Stomach (tissue), 9 donors: Measurements from ENCODE around the gene SPCS3. TPM values are rescaled to one million over a fixed set of nuclear protein-coding genes. Genes with fewer than 3 reads are reported as not detected.

Source experiments
- DNase-seq, 2 donors: peaks; one replicate each; pipeline versions ENCODE4 v3.0.0 to v3.0.0-alpha.2; 2013 to 2019
- H3K27ac ChIP-seq, 5 donors: fragments of 200-600 bp in 4 of 5; sonication (generic) in 4 of 5; one replicate each; pipeline ENCODE4 v1.5.1; 2013 to 2019; ENCODE audit warnings: mild to moderate bottlenecking in 1 of 5, moderate library complexity in 1 of 5
- H3K27me3 ChIP-seq, 3 donors: fragments of 200-600 bp; sonication (generic); one replicate each; pipeline ENCODE4 v1.5.1; 2017 to 2019; ENCODE audit warnings: mixed run types in 1 of 3
- H3K36me3 ChIP-seq, 4 donors: fragments of 200-600 bp; sonication (generic); 1 replicate in 3 of 4; 2 replicates in 1 of 4; pipeline ENCODE4 v1.5.1; 2016 to 2019
- H3K4me1 ChIP-seq, 4 donors: fragments of 200-600 bp; sonication (generic); one replicate each; pipeline ENCODE4 v1.5.1; 2016 to 2019
- H3K4me3 ChIP-seq, 4 donors: fragments of 200-600 bp; sonication (generic) in 3 of 4; one replicate each; pipeline ENCODE4 v1.5.1; 2016 to 2019; ENCODE audit warnings: mild to moderate bottlenecking in 1 of 4
- H3K9me3 ChIP-seq, 4 donors: fragments of 200-600 bp; sonication (generic); one replicate each; pipeline ENCODE4 v1.5.1; 2016 to 2019
- EP300 ChIP-seq: sonication (generic); formaldehyde crosslinking; IDR thresholded peaks from one replicate; pipeline ENCODE4 v1.6.1; 2017; ENCODE audit warnings: antibody characterized with exemption
- POLR2A ChIP-seq, 4 donors: fragments of 450-650 bp; IDR thresholded peaks; one replicate each; pipeline ENCODE4 v1.6.1; 2016; ENCODE audit warnings: antibody characterized with exemption in 4 of 4, control low read depth in 2 of 4, mild to moderate bottlenecking in 1 of 4, moderate library complexity in 1 of 4
- POLR2AphosphoS5 ChIP-seq, 3 donors: sonication (generic); formaldehyde crosslinking; IDR thresholded peaks; one replicate each; pipeline ENCODE4 v1.6.1; 2016; ENCODE audit warnings: antibody characterized with exemption in 3 of 3
- WGBS, 5 donors: extraction: QIAGEN DNeasy Blood & Tissue Kit in 3 of 5; methylation state at CpG; one replicate each; pipeline versions ENCODE4 v1.1.5 to v1.1.7; 2013 to 2018; 5-methylcytosine and 5-hydroxymethylcytosine counted together
- intact Hi-C: fragments of 100-400 bp; cut with DNase I; formaldehyde crosslinking; loops from one replicate; pipeline ENCODE4 v1.15.1; 2023; ENCODE audit warnings: low total_unique reads
- polyA plus RNA-seq, 3 donors: library from polyadenylated mRNA; stranded (reverse); fragments of 200-250 nt; gene quantifications; one replicate each; pipeline ENCODE4 v1.2.3, GENCODE V29; 2013
- total RNA-seq, 5 donors: library from RNA; depleted of rRNA; stranded (reverse); fragments of >200 nt; gene quantifications; one replicate each; pipeline versions ENCODE4 v1.1.0 to v1.2.3, GENCODE V29; 2014 to 2016
- TF ChIP-seq, protein P1 (sequence below), 7 experiments: fragments of 450-650 bp in 4 of 7; fragments of 200-600 bp in 3 of 7; sonication (generic) in 3 of 7; IDR thresholded peaks; one replicate each; pipeline ENCODE4 v1.5.1; 2016 to 2019; ENCODE audit warnings: antibody characterized with exemption in 7 of 7, control low read depth in 2 of 7, mild to moderate bottlenecking in 1 of 7
- donor health status: healthy with polysubstance abuse.
- donor health status: Bipolar disorder and iron deficiency.
- donor health status: healthy.

SPCS3 gene
- total and polyA plus RNA-seq, 8 donors = 18.8 to 224 (median 33.1) TPM

DNA sequence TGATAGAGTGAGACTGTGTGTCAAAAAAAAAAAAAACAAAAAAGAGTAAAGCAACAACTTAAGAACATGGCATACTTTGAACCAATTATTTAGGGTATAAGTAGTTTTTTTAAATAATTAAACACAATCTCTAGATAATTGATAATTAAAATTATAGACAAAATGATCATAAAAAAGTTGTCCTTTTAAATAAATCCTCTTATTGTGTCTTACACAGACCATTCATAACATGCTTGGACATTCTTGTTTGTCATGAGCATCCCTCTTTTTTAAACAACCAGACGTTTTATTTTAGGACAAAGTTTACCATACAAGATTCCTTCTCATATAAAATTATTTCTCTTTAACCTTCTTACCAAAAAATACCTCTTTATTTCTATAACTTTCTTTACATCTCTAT is 35.1 kb downstream of the SPCS3 start:
- intact Hi-C loops = no loop called here
- 42 to 64% (median 59%) methylated on average over 1 of the region's 1 CpG for WGBS, 5 donors
- no peak for DNase-seq
- H3K36me3 ChIP-seq = peaks cover 0 to 6% (median 0%) of the 10 kb centered on the region in 4 donors
- H3K4me3 ChIP-seq = no peak overlapping the region
- H3K9me3 ChIP-seq = no peaks in the 10 kb centered on the region
- H3K4me1 ChIP-seq = no peaks in the 10 kb centered on the region
- no peaks in the 10 kb centered on the region for H3K27me3 ChIP-seq
- TF ChIP-seq EP300 (no peak), POLR2AphosphoS5 (IDR thresholded peaks at IDR 0.05) (no peak)
- TF ChIP-seq, protein P1, sequence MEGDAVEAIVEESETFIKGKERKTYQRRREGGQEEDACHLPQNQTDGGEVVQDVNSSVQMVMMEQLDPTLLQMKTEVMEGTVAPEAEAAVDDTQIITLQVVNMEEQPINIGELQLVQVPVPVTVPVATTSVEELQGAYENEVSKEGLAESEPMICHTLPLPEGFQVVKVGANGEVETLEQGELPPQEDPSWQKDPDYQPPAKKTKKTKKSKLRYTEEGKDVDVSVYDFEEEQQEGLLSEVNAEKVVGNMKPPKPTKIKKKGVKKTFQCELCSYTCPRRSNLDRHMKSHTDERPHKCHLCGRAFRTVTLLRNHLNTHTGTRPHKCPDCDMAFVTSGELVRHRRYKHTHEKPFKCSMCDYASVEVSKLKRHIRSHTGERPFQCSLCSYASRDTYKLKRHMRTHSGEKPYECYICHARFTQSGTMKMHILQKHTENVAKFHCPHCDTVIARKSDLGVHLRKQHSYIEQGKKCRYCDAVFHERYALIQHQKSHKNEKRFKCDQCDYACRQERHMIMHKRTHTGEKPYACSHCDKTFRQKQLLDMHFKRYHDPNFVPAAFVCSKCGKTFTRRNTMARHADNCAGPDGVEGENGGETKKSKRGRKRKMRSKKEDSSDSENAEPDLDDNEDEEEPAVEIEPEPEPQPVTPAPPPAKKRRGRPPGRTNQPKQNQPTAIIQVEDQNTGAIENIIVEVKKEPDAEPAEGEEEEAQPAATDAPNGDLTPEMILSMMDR (IDR thresholded peaks at IDR 0.05) = no peak
- no peak overlapping the region for H3K27ac ChIP-seq

DNA sequence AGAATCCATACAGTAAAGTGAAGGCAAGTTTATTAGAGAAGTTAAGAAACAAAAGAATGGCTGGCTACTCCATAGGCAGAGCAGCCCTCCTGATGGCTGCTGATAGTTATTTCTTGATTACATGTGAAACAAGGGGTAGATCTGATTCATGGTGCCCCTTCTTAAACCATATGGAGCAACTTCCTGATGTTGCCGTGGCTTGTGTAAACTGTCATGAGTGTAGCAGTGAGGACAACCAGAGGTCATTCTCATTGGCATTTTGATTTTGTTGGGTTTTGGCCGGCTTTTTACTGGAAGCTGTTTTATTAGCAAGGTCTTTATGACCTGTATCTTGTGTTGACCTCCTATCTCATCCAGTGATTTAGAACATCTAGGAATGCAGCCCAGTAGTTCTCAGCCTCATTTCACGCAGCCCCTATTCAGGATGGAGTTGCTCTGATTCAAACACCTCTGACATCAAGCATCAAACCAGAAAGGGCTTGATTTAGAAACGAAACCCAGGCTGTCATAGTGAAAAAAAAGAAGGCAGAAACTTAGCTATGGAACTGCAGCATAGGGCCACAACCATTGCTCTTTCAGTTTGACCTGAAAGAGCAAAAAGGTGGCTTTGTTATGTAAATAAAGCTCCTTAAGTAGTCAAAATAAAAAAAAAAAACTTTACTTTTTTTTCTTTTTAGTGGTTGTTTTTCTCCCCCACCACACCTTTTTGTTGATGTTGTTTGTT is 37.8 kb downstream of the SPCS3 start:
- intact Hi-C loops = no loop called here
- Histone ChIP-seq H3K27me3 (no peaks in the 10 kb centered on the region), H3K27ac (no peak overlapping the region), H3K9me3 (no peaks in the 10 kb centered on the region), H3K36me3 (no peaks in the 10 kb centered on the region), H3K4me3 (no peak overlapping the region), H3K4me1 (no peaks in the 10 kb centered on the region)
- TF ChIP-seq EP300 = no peak
- TF ChIP-seq, protein P1 (IDR thresholded peaks at IDR 0.05) = no peak
- TF ChIP-seq POLR2A (IDR thresholded peaks at IDR 0.05) = no peak
- no peak for TF ChIP-seq POLR2AphosphoS5 (IDR thresholded peaks at IDR 0.05)
- DNase-seq = no peak
- WGBS, 5 donors = 54 to 63% (median 61%) methylated on average over 4 of the region's 4 CpGs

DNA sequence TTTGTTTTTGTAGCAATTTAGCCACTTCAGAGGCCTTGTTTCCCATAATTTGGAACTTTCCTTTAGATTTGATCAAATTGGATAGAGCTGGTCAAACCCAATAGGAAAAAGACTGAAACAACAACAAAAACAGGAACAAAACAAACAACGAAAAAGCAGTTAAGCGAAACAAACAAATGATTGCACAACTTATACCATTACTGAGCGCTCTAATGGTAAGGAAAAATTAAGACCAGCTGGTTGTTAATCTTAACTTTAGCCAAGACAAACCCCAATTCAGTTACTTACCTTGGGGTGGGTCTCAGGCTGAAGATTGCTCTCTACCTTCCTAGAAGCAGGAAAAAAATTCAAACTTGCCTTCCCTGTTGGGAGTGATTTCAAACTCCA is 38.3 kb downstream of the SPCS3 start:
- H3K27me3 ChIP-seq = no peaks in the 10 kb centered on the region
- no peak for DNase-seq
- 88 to 97% (median 91%) methylated on average over 3 of the region's 3 CpGs for WGBS, 5 donors
- no peaks in the 10 kb centered on the region for H3K4me1 ChIP-seq
- H3K27ac ChIP-seq = no peak overlapping the region
- H3K9me3 ChIP-seq = no peaks in the 10 kb centered on the region
- TF ChIP-seq POLR2AphosphoS5 (IDR thresholded peaks at IDR 0.05) (no peak), EP300 (no peak), POLR2A (IDR thresholded peaks at IDR 0.05) (no peak)
- TF ChIP-seq, protein P1 (IDR thresholded peaks at IDR 0.05) = no peak
- intact Hi-C loops = no loop called here
- H3K36me3 ChIP-seq = no peaks in the 10 kb centered on the region
- no peak overlapping the region for H3K4me3 ChIP-seq

- intact Hi-C loops = no loop called here
- TF ChIP-seq POLR2A (IDR thresholded peaks at IDR 0.05) (no peak), EP300 (no peak)
- no peak for DNase-seq
- Histone ChIP-seq H3K9me3 (no peaks in the 10 kb centered on the region), H3K27ac (no peak overlapping the region), H3K27me3 (no peaks in the 10 kb centered on the region), H3K36me3 (no peaks in the 10 kb centered on the region), H3K4me3 (no peak overlapping the region), H3K4me1 (no peaks in the 10 kb centered on the region)
- 74 to 83% (median 78%) methylated on average over 2 of the region's 2 CpGs for WGBS, 5 donors
Observed at GRCh38 chr4:176359590-176359989, 39.8 kb downstream of the SPCS3 start.

- DNase-seq = no peak
- Histone ChIP-seq H3K4me3 (no peak overlapping the region), H3K27ac (no peak overlapping the region), H3K4me1 (no peaks in the 10 kb centered on the region), H3K27me3 (no peaks in the 10 kb centered on the region), H3K9me3 (no peaks in the 10 kb centered on the region), H3K36me3 (no peaks in the 10 kb centered on the region)
- intact Hi-C loops = no loop called here
- TF ChIP-seq, protein P1 (IDR thresholded peaks at IDR 0.05) = no peak
- TF ChIP-seq POLR2AphosphoS5 (IDR thresholded peaks at IDR 0.05) = no peak
- no peak for TF ChIP-seq EP300
Observed at GRCh38 chr4:176360446-176360845, 40.7 kb downstream of the SPCS3 start.
